Measurements from ENCODE around the gene RNPEP. TPM values are rescaled to one million over a fixed set of nuclear protein-coding genes. Genes with fewer than 3 reads are reported as not detected.

RNPEP gene
- polyA plus RNA-seq, 1 of the 3 experiments (the other 2 are of a cell fraction) = 46.7 TPM

GRCh38 chr1:201933840-201934430 is 48.5 kb upstream of the RNPEP start:
- Histone ChIP-seq H3K27ac (ENCODE audit: low read depth in 2 of 2, low read length in 1 of 2) (no peak overlapping the region), H3F3A (replicated peaks; ENCODE audit: insufficient read depth) (peaks cover 6% of the 10 kb centered on the region), H3K4me2 (no peak overlapping the region), H3K79me2 (ENCODE audit: insufficient read depth) (no peaks in the 10 kb centered on the region), H3K9me2 (no peaks in the 10 kb centered on the region), H4K20me1 (ENCODE audit: insufficient read depth) (no peaks in the 10 kb centered on the region), H3K4me1 (ENCODE audit: control insufficient read depth in 1 of 2, insufficient read depth in 2 of 2, low read depth in 1 of 2, low read length in 1 of 2) (no peaks in the 10 kb centered on the region; a peak in 1 of 4 replicates), H3K36me3 (replicated peaks in 1 of 2; ENCODE audit: control insufficient read depth in 1 of 2, insufficient read depth in 2 of 2, low read length in 1 of 2) (no peaks in the 10 kb centered on the region), H2AFZ (ENCODE audit: low read depth) (no peak overlapping the region), H3K9ac (no peak overlapping the region), H3K9me3 (no peaks in the 10 kb centered on the region), H3K27me3 (ENCODE audit: insufficient read depth) (no peaks in the 10 kb centered on the region), H3K4me3 (ENCODE audit: low read depth in 2 of 2, low read length in 1 of 2) (no peak overlapping the region)
- ChIA-PET POLR2A (no interaction called here), CTCF (no interaction called here)
- no peak for DNase-seq
- WGBS (ENCODE audit: low lambda C conversion rate) = 53% methylated on average over 5 of the region's 5 CpGs
- TF ChIP-seq RXRA (IDR thresholded peaks at IDR 0.05; ENCODE audit: borderline replicate concordance, low read depth) (no peak), NRF1 (IDR thresholded peaks at IDR 0.05; ENCODE audit: low read depth, low read length) (no peak), SIN3A (IDR thresholded peaks at IDR 0.05; ENCODE audit: borderline replicate concordance, low read depth, low read length) (no peak), TAF1 (IDR thresholded peaks at IDR 0.05; ENCODE audit: borderline replicate concordance, low read depth, low read length) (no peak), ELF1 (IDR thresholded peaks at IDR 0.05) (no peak), GABPA (IDR thresholded peaks at IDR 0.05; ENCODE audit: low read depth) (no peak)

GRCh38 chr1:201937624-201938213 is 44.7 kb upstream of the RNPEP start:
- CTCF ChIA-PET = interaction anchor here (3.8 kb wide), 1 partner anchor 42 kb away, joined by 20 read pairs; no protein-coding TSS in a partner anchor
- POLR2A ChIA-PET = no interaction called here
- H3K9ac ChIP-seq = no peak overlapping the region
- WGBS (ENCODE audit: low lambda C conversion rate) = 51% methylated on average over 5 of the region's 5 CpGs
- no peak overlapping the region for H3K4me3 ChIP-seq (ENCODE audit: low read depth in 2 of 2, low read length in 1 of 2)
- no peaks in the 10 kb centered on the region; a peak in 1 of 4 replicates for H3K4me1 ChIP-seq (ENCODE audit: control insufficient read depth in 1 of 2, insufficient read depth in 2 of 2, low read depth in 1 of 2, low read length in 1 of 2)
- no peak for TF ChIP-seq PBX3 (IDR thresholded peaks at IDR 0.05)
- no peak for TF ChIP-seq RCOR1 (IDR thresholded peaks at IDR 0.05; ENCODE audit: low read length)
- TF ChIP-seq FOSL2 (IDR thresholded peaks at IDR 0.05; ENCODE audit: borderline replicate concordance, low read depth) = peak; percentile 56
- no peak for TF ChIP-seq SIN3A (IDR thresholded peaks at IDR 0.05; ENCODE audit: borderline replicate concordance, low read depth, low read length)
- TF ChIP-seq GABPA (IDR thresholded peaks at IDR 0.05; ENCODE audit: low read depth) = no peak
- TF ChIP-seq JUND (IDR thresholded peaks at IDR 0.05) = peak; percentile 65
- TF ChIP-seq RAD21 (IDR thresholded peaks at IDR 0.05; ENCODE audit: low read length) = no peak
- no peak for TF ChIP-seq GATA2 (CRISPR knock-in tag; IDR thresholded peaks at IDR 0.05)
- DNase-seq = no peak
- 0 out of 2 replicates have a peak overlapping the region, but pooled peaks have one; percentile 35 for H3K4me2 ChIP-seq
- no peaks in the 10 kb centered on the region for H3K9me3 ChIP-seq
- H3K9me2 ChIP-seq = no peaks in the 10 kb centered on the region
- H3K79me2 ChIP-seq (ENCODE audit: insufficient read depth) = no peaks in the 10 kb centered on the region
- H3K27me3 ChIP-seq (ENCODE audit: insufficient read depth) = no peaks in the 10 kb centered on the region
- no peaks in the 10 kb centered on the region for H4K20me1 ChIP-seq (ENCODE audit: insufficient read depth)
- peaks cover 6% of the 10 kb centered on the region for H3F3A ChIP-seq (replicated peaks; ENCODE audit: insufficient read depth)
- H2AFZ ChIP-seq (ENCODE audit: low read depth) = peak overlapping the region; percentile 75
- H3K27ac ChIP-seq (ENCODE audit: low read depth in 2 of 2, low read length in 1 of 2) = peak overlapping the region in 1 of 2 experiments; percentile 52; a peak in 2 of 4 replicates
- H3K36me3 ChIP-seq (replicated peaks in 1 of 2; ENCODE audit: control insufficient read depth in 1 of 2, insufficient read depth in 2 of 2, low read length in 1 of 2) = no peaks in the 10 kb centered on the region

Measured in SK-N-SH (cell line).